ENCODE measurements around the gene ZMYND15. TPM values are rescaled to one million over a fixed set of nuclear protein-coding genes. Genes with fewer than 3 reads are reported as not detected.

ZMYND15 gene
- total RNA-seq, 4 donors from 2014 or later = 0.29 to 0.44 (median 0.37) TPM

- WGBS, 2 donors = 67 to 76% methylated on average over 10 of the region's 10 CpGs
- DNase-seq = no peak
- H3K36me3 ChIP-seq = no peaks in the 10 kb centered on the region
- no peak overlapping the region for H3K4me3 ChIP-seq (replicated peaks in 1 of 3)
- no peaks in the 10 kb centered on the region for H3K9me3 ChIP-seq
- no peaks in the 10 kb centered on the region for H3K27me3 ChIP-seq
- H3K27ac ChIP-seq = no peak overlapping the region
- TF ChIP-seq POLR2A (IDR thresholded peaks at IDR 0.05) = no peak
- no peak for TF ChIP-seq CTCF (IDR thresholded peaks at IDR 0.05)
- no peaks in the 10 kb centered on the region for H3K4me1 ChIP-seq
- intact Hi-C loops (cut with DNase I) = no loop called here
These were observed 32.6 kb downstream of the ZMYND15 start for GRCh38 chr17:4772235-4772613.

GRCh38 chr17:4777969-4778760, 38.5 kb downstream of the ZMYND15 start:
- no peak overlapping the region for H3K4me3 ChIP-seq (replicated peaks in 1 of 3)

GRCh38 chr17:4780325-4780955, 40.8 kb downstream of the ZMYND15 start:
- H3K9me3 ChIP-seq = no peaks in the 10 kb centered on the region
- 81 to 84% methylated on average over 11 of the region's 11 CpGs for WGBS, 2 donors
- no peak for TF ChIP-seq CTCF (IDR thresholded peaks at IDR 0.05)
- no peak for TF ChIP-seq POLR2A (IDR thresholded peaks at IDR 0.05)
- no peaks in the 10 kb centered on the region for H3K27me3 ChIP-seq
- intact Hi-C loops (cut with DNase I) = no loop called here
- no peak for DNase-seq
- no peaks in the 10 kb centered on the region for H3K36me3 ChIP-seq
- H3K27ac ChIP-seq = no peak overlapping the region
- no peak overlapping the region for H3K4me3 ChIP-seq (replicated peaks in 1 of 3)
- peaks cover 2 to 4% of the 10 kb centered on the region in 2 donors for H3K4me1 ChIP-seq

More at GRCh38 chr17:4777969-4778760, 38.5 kb downstream of the ZMYND15 start:
- no peak for DNase-seq
- 53 to 65% methylated on average over 9 of the region's 9 CpGs for WGBS, 2 donors
- Histone ChIP-seq H3K27ac (no peak overlapping the region), H3K9me3 (no peaks in the 10 kb centered on the region), H3K27me3 (no peaks in the 10 kb centered on the region), H3K4me1 (no peaks in the 10 kb centered on the region), H3K36me3 (no peaks in the 10 kb centered on the region)
- no peak for TF ChIP-seq CTCF (IDR thresholded peaks at IDR 0.05)
- no peak for TF ChIP-seq POLR2A (IDR thresholded peaks at IDR 0.05)
- intact Hi-C loops (cut with DNase I) = no loop called here

- Histone ChIP-seq H3K27ac (no peak overlapping the region), H3K4me1 (peaks cover 7 to 20% of the 10 kb centered on the region in 2 donors), H3K4me3 (replicated peaks in 1 of 3) (no peak overlapping the region), H3K27me3 (peaks cover 3% of the 10 kb centered on the region), H3K9me3 (no peaks in the 10 kb centered on the region), H3K36me3 (no peaks in the 10 kb centered on the region)
- TF ChIP-seq POLR2A (IDR thresholded peaks at IDR 0.05) (no peak), CTCF (IDR thresholded peaks at IDR 0.05) (no peak)
- intact Hi-C loops (cut with DNase I) = no loop called here
- no peak for DNase-seq
- WGBS, 2 donors = 30 to 36% methylated on average over 25 to 27 of the region's 28 CpGs
These were observed 43.0 kb downstream of the ZMYND15 start for GRCh38 chr17:4782652-4783051.

Measured in thyroid gland (tissue), 4 donors.